NCI-H2081 treated with DMSO at 0.1 percent for 48 hours (cell line): ENCODE results near the gene CTU2.

Experiments used
- DNase-seq: peaks from one replicate; lab custom pipeline; 2025; lab: John Stamatoyannopoulos, UW

Gene CTU2

GRCh38 chr16:88697116-88697830 lies 9.0 kb upstream of the CTU2 start:
- no peak for DNase-seq

GRCh38 chr16:88697831-88698615 lies 8.3 kb upstream of the CTU2 start:
- no peak for DNase-seq

GRCh38 chr16:88698646-88699045 lies 7.7 kb upstream of the CTU2 start:
- no peak for DNase-seq

GRCh38 chr16:88699180-88699579 lies 7.1 kb upstream of the CTU2 start:
- DNase-seq, result no peak

- no peak for DNase-seq
Observed at GRCh38 chr16:88700322-88700635, 6.0 kb upstream of the CTU2 start.

GRCh38 chr16:88700636-88701482 lies 5.4 kb upstream of the CTU2 start:
- DNase-seq, result no peak

- no peak for DNase-seq
Observed at GRCh38 chr16:88701581-88702370, 4.5 kb upstream of the CTU2 start.

GRCh38 chr16:88702371-88703210 lies 3.7 kb upstream of the CTU2 start:
- no peak for DNase-seq

- no peak for DNase-seq
Observed at GRCh38 chr16:88703486-88704309, 2.6 kb upstream of the CTU2 start.

- DNase-seq, result no peak
Observed at GRCh38 chr16:88705076-88705684, 1.1 kb upstream of the CTU2 start.

- DNase-seq, result no peak
Observed at GRCh38 chr16:88705801-88706228, 488 bp upstream of the CTU2 start.

- DNase-seq, result no peak
Observed at GRCh38 chr16:88706965-88707826, 893 bp downstream of the CTU2 start.

- DNase-seq, result no peak
Observed at GRCh38 chr16:88710556-88710955, 4.3 kb downstream of the CTU2 start.

GRCh38 chr16:88711750-88712340 lies 5.5 kb downstream of the CTU2 start:
- DNase-seq, result no peak

GRCh38 chr16:88712362-88712979 lies 6.2 kb downstream of the CTU2 start:
- DNase-seq, result no peak

- DNase-seq, result no peak
Observed at GRCh38 chr16:88713054-88713453, 6.8 kb downstream of the CTU2 start.

GRCh38 chr16:88713568-88714419 lies 7.5 kb downstream of the CTU2 start:
- DNase-seq, result no peak
